GM13977 (cell line): ENCODE measurements around the gene GAS2.

Experiments
- DNase-seq: peaks from one replicate; pipeline ENCODE4 v3.0.0; 2012; ENCODE audit warnings: low spot score
- CTCF ChIP-seq: IDR thresholded peaks from 2 replicates; pipeline ENCODE4 v1.5.1; 2012; ENCODE audit warnings: mild to moderate bottlenecking, control low read depth; ENCODE audit not compliant: insufficient read depth; ENCODE audit errors: extremely low read depth, missing control alignments
- in situ Hi-C: fragments of 300-500 bp; cut with MboI; formaldehyde crosslinking; loops from one replicate; pipeline ENCODE4 v1.12.0; 2022; ENCODE audit warnings: low sequenced_read_pairs, low pct_unique_long_range_greater_than_20kb, mixed read lengths, inconsistent platforms; ENCODE audit not compliant: unreplicated experiment

The GAS2 gene

DNA sequence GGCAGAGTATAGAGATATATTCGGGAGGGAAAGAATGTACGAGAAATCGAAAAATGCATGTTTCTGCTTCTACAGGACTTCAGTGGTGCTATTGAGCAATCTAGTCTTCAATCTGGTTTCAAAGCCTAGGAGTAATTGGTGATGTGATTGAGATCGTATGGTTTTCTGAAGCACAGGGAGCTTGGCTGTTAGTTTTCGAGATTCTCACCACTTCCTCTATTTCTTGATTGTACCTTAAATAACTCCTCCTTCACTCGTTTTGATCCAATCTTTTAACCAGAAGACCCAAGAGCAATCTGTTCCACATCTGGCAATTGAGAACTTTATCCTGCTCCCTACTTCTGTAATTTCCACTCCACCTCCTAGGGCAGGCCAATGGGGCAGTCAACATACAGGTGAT, 193.3 kb downstream of the GAS2 start:
- no peak for DNase-seq
- in situ Hi-C loops: no loop called here
- TF ChIP-seq CTCF: no peak

DNA sequence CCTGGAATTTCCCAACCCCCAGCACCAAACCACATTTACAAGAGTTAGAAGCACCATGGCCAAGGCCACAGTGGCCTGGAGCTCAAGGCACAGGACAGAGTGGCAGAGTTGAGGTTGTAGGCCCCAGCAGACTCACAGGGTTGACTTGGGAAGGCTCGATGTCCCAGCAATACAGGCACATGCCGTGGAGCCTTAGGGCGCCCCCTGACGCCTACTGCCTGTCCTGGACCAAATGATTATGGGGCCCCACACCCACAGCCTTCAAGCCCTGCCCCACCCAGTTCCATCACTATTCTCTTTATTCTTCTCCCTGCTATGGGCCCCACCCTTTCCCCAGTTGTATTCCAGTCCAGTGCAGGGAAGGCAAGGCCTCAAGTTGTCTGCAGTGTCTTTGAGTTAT, 193.8 kb downstream of the GAS2 start, which contains the start of gene CCDC179:
CCDC179 (minus strand) TSS at position 234 of the 400 bp plus-strand sequence; CDS start at position 181, 53 bp downstream.
- DNase-seq: no peak
- no peak for TF ChIP-seq CTCF
- in situ Hi-C loops: no loop called here
